ENCODE data around the gene ANOS1.

ANOS1 gene

DNA sequence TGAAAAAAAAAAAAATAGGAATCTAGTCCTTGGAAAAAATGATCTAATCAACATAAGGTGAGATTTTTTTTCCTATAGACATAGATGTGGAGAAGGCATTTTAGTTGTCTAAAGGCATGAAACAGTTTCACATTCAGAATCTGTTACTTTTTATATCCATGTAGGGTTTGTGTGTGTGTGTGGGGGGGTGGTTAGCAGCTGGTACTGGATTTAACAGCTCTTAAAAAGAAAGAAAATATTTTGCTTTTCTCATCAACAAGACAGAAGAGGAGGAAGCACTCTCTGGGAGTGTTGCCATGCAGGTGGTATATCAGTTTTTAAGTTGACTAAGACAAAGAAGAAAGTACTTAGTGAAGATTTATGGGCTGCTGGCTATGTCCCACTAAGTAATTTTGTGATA is 145.0 kb downstream of the ANOS1 start:
- TF ChIP-seq ZFP3 (CRISPR knock-in tag; IDR thresholded peaks at IDR 0.05) (no peak), SNAI2 (CRISPR knock-in tag; IDR thresholded peaks at IDR 0.05) (no peak)
- no peak for ATAC-seq

DNA sequence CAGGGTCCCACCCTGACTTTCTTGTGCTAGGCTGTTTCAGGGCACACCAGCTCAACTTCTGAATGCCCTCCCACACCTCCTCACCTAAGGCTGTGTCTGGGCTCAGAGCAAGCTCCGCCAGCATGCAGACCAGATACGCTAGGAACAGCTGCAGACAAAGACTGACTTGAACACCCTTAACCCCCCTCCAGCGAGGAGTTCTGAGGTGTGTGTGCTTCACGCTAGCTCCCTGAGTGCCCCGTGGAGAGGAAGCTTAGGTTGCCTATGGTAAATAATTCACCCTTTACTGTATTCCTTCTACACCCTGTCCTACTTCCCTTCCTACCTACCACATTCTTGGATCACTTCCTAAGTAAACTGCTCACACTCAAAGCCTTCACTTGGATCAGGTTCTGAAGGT is 152.3 kb downstream of the ANOS1 start:
- no peak for TF ChIP-seq ZFP3 (CRISPR knock-in tag; IDR thresholded peaks at IDR 0.05)
- TF ChIP-seq ISL1 (CRISPR knock-in tag; IDR thresholded peaks at IDR 0.05): no peak
- ATAC-seq: no peak

GRCh38 chrX:8576821-8577220 is 155.1 kb downstream of the ANOS1 start:
- ATAC-seq: no peak
- no peak for TF ChIP-seq RARB (CRISPR knock-in tag; IDR thresholded peaks at IDR 0.05)
- no peak for TF ChIP-seq ZNF565 (CRISPR knock-in tag; conservative IDR thresholded peaks at IDR 0.05; ENCODE audit: low read depth)
- TF ChIP-seq TOX (CRISPR knock-in tag; IDR thresholded peaks at IDR 0.05; ENCODE audit: borderline replicate concordance): no peak
- TF ChIP-seq ZFP3 (CRISPR knock-in tag; IDR thresholded peaks at IDR 0.05): no peak
- TF ChIP-seq, protein P1, sequence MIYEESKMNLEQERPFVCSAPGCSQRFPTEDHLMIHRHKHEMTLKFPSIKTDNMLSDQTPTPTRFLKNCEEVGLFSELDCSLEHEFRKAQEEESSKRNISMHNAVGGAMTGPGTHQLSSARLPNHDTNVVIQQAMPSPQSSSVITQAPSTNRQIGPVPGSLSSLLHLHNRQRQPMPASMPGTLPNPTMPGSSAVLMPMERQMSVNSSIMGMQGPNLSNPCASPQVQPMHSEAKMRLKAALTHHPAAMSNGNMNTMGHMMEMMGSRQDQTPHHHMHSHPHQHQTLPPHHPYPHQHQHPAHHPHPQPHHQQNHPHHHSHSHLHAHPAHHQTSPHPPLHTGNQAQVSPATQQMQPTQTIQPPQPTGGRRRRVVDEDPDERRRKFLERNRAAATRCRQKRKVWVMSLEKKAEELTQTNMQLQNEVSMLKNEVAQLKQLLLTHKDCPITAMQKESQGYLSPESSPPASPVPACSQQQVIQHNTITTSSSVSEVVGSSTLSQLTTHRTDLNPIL (CRISPR knock-in tag; IDR thresholded peaks at IDR 0.05; ENCODE audit: low read depth): no peak
- TF ChIP-seq ISL1 (CRISPR knock-in tag; IDR thresholded peaks at IDR 0.05): no peak
- TF ChIP-seq ESRRG (CRISPR knock-in tag; IDR thresholded peaks at IDR 0.05): no peak
- TF ChIP-seq TCF4 (CRISPR knock-in tag; IDR thresholded peaks at IDR 0.05; ENCODE audit: borderline replicate concordance): no peak
- no peak for TF ChIP-seq ZFP30 (CRISPR knock-in tag; IDR thresholded peaks at IDR 0.05)
- no peak for TF ChIP-seq ZNF8 (CRISPR knock-in tag; IDR thresholded peaks at IDR 0.05)
- TF ChIP-seq TSHZ2 (CRISPR knock-in tag; IDR thresholded peaks at IDR 0.05): no peak
- TF ChIP-seq OSR1 (CRISPR knock-in tag; IDR thresholded peaks at IDR 0.05): no peak
- TF ChIP-seq SNAI2 (CRISPR knock-in tag; IDR thresholded peaks at IDR 0.05): no peak
- no peak for TF ChIP-seq ARNTL (CRISPR knock-in tag; IDR thresholded peaks at IDR 0.05; ENCODE audit: borderline replicate concordance, low read depth)
- no peak for TF ChIP-seq ZC3H10 (CRISPR knock-in tag; IDR thresholded peaks at IDR 0.05)

GRCh38 chrX:8565729-8566128 is 166.2 kb downstream of the ANOS1 start:
- ATAC-seq: no peak
- TF ChIP-seq ZNF565 (CRISPR knock-in tag; conservative IDR thresholded peaks at IDR 0.05; ENCODE audit: low read depth) (no peak), ZNF70 (CRISPR knock-in tag; IDR thresholded peaks at IDR 0.05) (no peak)

GRCh38 chrX:8548446-8548845 is 183.5 kb downstream of the ANOS1 start:
- ATAC-seq: no peak
- TF ChIP-seq ZC3H10 (CRISPR knock-in tag; IDR thresholded peaks at IDR 0.05): no peak
- TF ChIP-seq ZFP30 (CRISPR knock-in tag; IDR thresholded peaks at IDR 0.05): no peak
- TF ChIP-seq TCF4 (CRISPR knock-in tag; IDR thresholded peaks at IDR 0.05; ENCODE audit: borderline replicate concordance): no peak
- no peak for TF ChIP-seq TSHZ2 (CRISPR knock-in tag; IDR thresholded peaks at IDR 0.05)
- TF ChIP-seq, protein P2, sequence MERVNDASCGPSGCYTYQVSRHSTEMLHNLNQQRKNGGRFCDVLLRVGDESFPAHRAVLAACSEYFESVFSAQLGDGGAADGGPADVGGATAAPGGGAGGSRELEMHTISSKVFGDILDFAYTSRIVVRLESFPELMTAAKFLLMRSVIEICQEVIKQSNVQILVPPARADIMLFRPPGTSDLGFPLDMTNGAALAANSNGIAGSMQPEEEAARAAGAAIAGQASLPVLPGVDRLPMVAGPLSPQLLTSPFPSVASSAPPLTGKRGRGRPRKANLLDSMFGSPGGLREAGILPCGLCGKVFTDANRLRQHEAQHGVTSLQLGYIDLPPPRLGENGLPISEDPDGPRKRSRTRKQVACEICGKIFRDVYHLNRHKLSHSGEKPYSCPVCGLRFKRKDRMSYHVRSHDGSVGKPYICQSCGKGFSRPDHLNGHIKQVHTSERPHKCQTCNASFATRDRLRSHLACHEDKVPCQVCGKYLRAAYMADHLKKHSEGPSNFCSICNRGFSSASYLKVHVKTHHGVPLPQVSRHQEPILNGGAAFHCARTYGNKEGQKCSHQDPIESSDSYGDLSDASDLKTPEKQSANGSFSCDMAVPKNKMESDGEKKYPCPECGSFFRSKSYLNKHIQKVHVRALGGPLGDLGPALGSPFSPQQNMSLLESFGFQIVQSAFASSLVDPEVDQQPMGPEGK (CRISPR knock-in tag; IDR thresholded peaks at IDR 0.05; ENCODE audit: borderline replicate concordance): no peak
- no peak for TF ChIP-seq POU6F1 (CRISPR knock-in tag; IDR thresholded peaks at IDR 0.05; ENCODE audit: borderline replicate concordance, low read depth)
- TF ChIP-seq TOX (CRISPR knock-in tag; IDR thresholded peaks at IDR 0.05; ENCODE audit: borderline replicate concordance): no peak
- TF ChIP-seq PPARA (CRISPR knock-in tag; IDR thresholded peaks at IDR 0.05; ENCODE audit: borderline replicate concordance): no peak
- no peak for TF ChIP-seq ZNF565 (CRISPR knock-in tag; conservative IDR thresholded peaks at IDR 0.05; ENCODE audit: low read depth)
- no peak for TF ChIP-seq ARNTL (CRISPR knock-in tag; IDR thresholded peaks at IDR 0.05; ENCODE audit: borderline replicate concordance, low read depth)

Data from SK-N-SH treated with all-trans-retinoic acid at 6 μM for 48 hours (cell line).